Measurements from ENCODE around the gene FFAR3. TPM values are rescaled to one million over a fixed set of nuclear protein-coding genes. Genes with fewer than 3 reads are reported as not detected.

FFAR3 gene
- total and polyA plus RNA-seq, 4 donors, result 0.33 TPM; not detected in 3

- 95% methylated on average over 7 of the region's 7 CpGs for WGBS
- TF ChIP-seq REST (IDR thresholded peaks at IDR 0.05), result no peak
- no peak for TF ChIP-seq FOXA1 (IDR thresholded peaks at IDR 0.05)
- Histone ChIP-seq H3K27ac (ENCODE audit: low read depth in 1 of 2, low read length in 2 of 2) (no peak overlapping the region), H3K9me3 (ENCODE audit: control insufficient read depth in 4 of 4, low read length in 3 of 4) (no peaks in the 10 kb centered on the region), H3K4me1 (ENCODE audit: control insufficient read depth in 4 of 4, insufficient read depth in 4 of 4, low read length in 3 of 4) (peaks cover 0 to 4% (median 2%) of the 10 kb centered on the region in 4 donors), H3K9ac (ENCODE audit: low read depth in 1 of 2, low read length in 2 of 2) (no peak overlapping the region), H3K36me3 (ENCODE audit: control insufficient read depth in 4 of 4, insufficient read depth in 3 of 4, low read depth in 1 of 4, low read length in 3 of 4) (no peaks in the 10 kb centered on the region), H3K4me3 (ENCODE audit: low read depth in 1 of 3, low read length in 3 of 3) (no peak overlapping the region), H3K27me3 (ENCODE audit: control insufficient read depth in 4 of 4, insufficient read depth in 4 of 4, low read length in 3 of 4) (peaks cover 0 to 3% (median 0%) of the 10 kb centered on the region in 4 donors)
- no peak for DNase-seq (ENCODE audit: low spot score)
Observed at GRCh38 chr19:35350591-35350990, 7.7 kb upstream of the FFAR3 start.

- WGBS, result 95% methylated on average over 47 of the region's 47 CpGs
- no peak for TF ChIP-seq GABPA (IDR thresholded peaks at IDR 0.05 in 1 of 2, conservative IDR thresholded peaks at IDR 0.05 in 1 of 2)
- no peak for TF ChIP-seq RAD21 (IDR thresholded peaks at IDR 0.05)
- no peak for TF ChIP-seq NR2F2 (IDR thresholded peaks at IDR 0.05)
- TF ChIP-seq SP1 (IDR thresholded peaks at IDR 0.05), result no peak
- no peak for TF ChIP-seq RXRA (IDR thresholded peaks at IDR 0.05)
- TF ChIP-seq HNF4A (conservative IDR thresholded peaks at IDR 0.05), result no peak
- peaks cover 0 to 3% (median 0%) of the 10 kb centered on the region in 4 donors for H3K27me3 ChIP-seq (ENCODE audit: control insufficient read depth in 4 of 4, insufficient read depth in 4 of 4, low read length in 3 of 4)
- H3K4me3 ChIP-seq (ENCODE audit: low read depth in 1 of 3, low read length in 3 of 3), result no peak overlapping the region
- H3K36me3 ChIP-seq (ENCODE audit: control insufficient read depth in 4 of 4, insufficient read depth in 3 of 4, low read depth in 1 of 4, low read length in 3 of 4), result no peaks in the 10 kb centered on the region
- H3K9ac ChIP-seq (ENCODE audit: low read depth in 1 of 2, low read length in 2 of 2), result no peak overlapping the region
- no peak for DNase-seq (ENCODE audit: low spot score)
- H3K4me1 ChIP-seq (ENCODE audit: control insufficient read depth in 4 of 4, insufficient read depth in 4 of 4, low read length in 3 of 4), result peaks cover 3 to 10% (median 4%) of the 10 kb centered on the region in 4 donors
- no peak overlapping the region for H3K27ac ChIP-seq (ENCODE audit: low read depth in 1 of 2, low read length in 2 of 2)
- H3K9me3 ChIP-seq (ENCODE audit: control insufficient read depth in 4 of 4, low read length in 3 of 4), result no peaks in the 10 kb centered on the region
Observed at GRCh38 chr19:35351411-35352176, 6.7 kb upstream of the FFAR3 start.

DNA sequence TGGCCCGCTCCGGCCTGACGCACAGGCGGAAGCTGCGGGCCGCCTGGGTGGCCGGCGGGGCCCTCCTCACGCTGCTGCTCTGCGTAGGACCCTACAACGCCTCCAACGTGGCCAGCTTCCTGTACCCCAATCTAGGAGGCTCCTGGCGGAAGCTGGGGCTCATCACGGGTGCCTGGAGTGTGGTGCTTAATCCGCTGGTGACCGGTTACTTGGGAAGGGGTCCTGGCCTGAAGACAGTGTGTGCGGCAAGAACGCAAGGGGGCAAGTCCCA lies 6.1 kb upstream of the FFAR3 start:
- H3K9me3 ChIP-seq (ENCODE audit: control insufficient read depth in 4 of 4, low read length in 3 of 4), result no peaks in the 10 kb centered on the region
- 88% methylated on average over 18 of the region's 18 CpGs for WGBS
- H3K27me3 ChIP-seq (ENCODE audit: control insufficient read depth in 4 of 4, insufficient read depth in 4 of 4, low read length in 3 of 4), result peaks cover 0 to 3% (median 0%) of the 10 kb centered on the region in 4 donors
- no peak for DNase-seq (ENCODE audit: low spot score)
- H3K4me3 ChIP-seq (ENCODE audit: low read depth in 1 of 3, low read length in 3 of 3), result no peak overlapping the region
- no peak for TF ChIP-seq YY1 (IDR thresholded peaks at IDR 0.05)
- no peak for TF ChIP-seq FOXA1 (IDR thresholded peaks at IDR 0.05)
- TF ChIP-seq TAF1 (conservative IDR thresholded peaks at IDR 0.05), result no peak
- TF ChIP-seq FOXA2 (IDR thresholded peaks at IDR 0.05), result no peak
- TF ChIP-seq EGR1 (IDR thresholded peaks at IDR 0.05; ENCODE audit: low read depth in 2 of 2), result no peak
- no peak for TF ChIP-seq RXRA (IDR thresholded peaks at IDR 0.05)
- TF ChIP-seq, protein P1, sequence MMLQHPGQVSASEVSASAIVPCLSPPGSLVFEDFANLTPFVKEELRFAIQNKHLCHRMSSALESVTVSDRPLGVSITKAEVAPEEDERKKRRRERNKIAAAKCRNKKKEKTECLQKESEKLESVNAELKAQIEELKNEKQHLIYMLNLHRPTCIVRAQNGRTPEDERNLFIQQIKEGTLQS (IDR thresholded peaks at IDR 0.05), result no peak
- no peak for TF ChIP-seq HNF4G (IDR thresholded peaks at IDR 0.05)
- TF ChIP-seq MAX (IDR thresholded peaks at IDR 0.05), result no peak
- TF ChIP-seq GABPA (IDR thresholded peaks at IDR 0.05 in 1 of 2, conservative IDR thresholded peaks at IDR 0.05 in 1 of 2), result no peak
- no peak for TF ChIP-seq SP1 (IDR thresholded peaks at IDR 0.05)
- H3K27ac ChIP-seq (ENCODE audit: low read depth in 1 of 2, low read length in 2 of 2), result no peak overlapping the region
- peaks cover 3 to 10% (median 4%) of the 10 kb centered on the region in 4 donors for H3K4me1 ChIP-seq (ENCODE audit: control insufficient read depth in 4 of 4, insufficient read depth in 4 of 4, low read length in 3 of 4)
- no peak overlapping the region for H3K9ac ChIP-seq (ENCODE audit: low read depth in 1 of 2, low read length in 2 of 2)
- no peaks in the 10 kb centered on the region for H3K36me3 ChIP-seq (ENCODE audit: control insufficient read depth in 4 of 4, insufficient read depth in 3 of 4, low read depth in 1 of 4, low read length in 3 of 4)
